H1 (cell line): Measurements from ENCODE around the gene CPA2. TPM values are rescaled to one million over a fixed set of nuclear protein-coding genes. Genes with fewer than 3 reads are reported as not detected.

Experiments used
- EGR1 ChIP-seq: IDR thresholded peaks from 2 replicates; pipeline ENCODE4 v1.6.1; 2011; ENCODE audit warnings: low read depth, low read length, borderline replicate concordance
- MAFK ChIP-seq: IDR thresholded peaks from 2 replicates; pipeline ENCODE4 v1.6.1; 2012; ENCODE audit warnings: low read depth, mild to moderate bottlenecking, improper control_type of control experiment, low read length
- RAD21 ChIP-seq, 2 experiments: IDR thresholded peaks in 1 of 2; conservative IDR thresholded peaks in 1 of 2; 2 replicates each; pipeline ENCODE4 v1.6.1; 2011; ENCODE audit warnings: low read depth in 2 of 2, low read length in 2 of 2, improper control_type of control experiment in 1 of 2, inconsistent platforms in 1 of 2, mild to moderate bottlenecking in 1 of 2, moderate library complexity in 1 of 2
- RFX5 ChIP-seq: IDR thresholded peaks from 2 replicates; pipeline ENCODE4 v1.6.1; 2011; ENCODE audit warnings: low read depth, low read length, improper control_type of control experiment, borderline replicate concordance
- RNF2 ChIP-seq: fragments of 200-900, 300-1000 bp; sonication (generic); IDR thresholded peaks from 2 replicates; pipeline ENCODE4 v1.7.1; 2016; ENCODE audit warnings: borderline replicate concordance, low read depth, mild to moderate bottlenecking, antibody characterized with exemption, low read length; ENCODE audit not compliant: poor library complexity, severe bottlenecking; ENCODE audit errors: missing control alignments
- SIRT6 ChIP-seq: IDR thresholded peaks from one replicate; pipeline ENCODE4 v1.7.1; 2012; ENCODE audit warnings: low read length, inconsistent platforms
- SP1 ChIP-seq: IDR thresholded peaks from 2 replicates; pipeline ENCODE4 v1.6.1; 2011; ENCODE audit warnings: low read depth, low read length
- TAF7 ChIP-seq: optimal IDR thresholded peaks from 2 replicates; pipeline ENCODE3; 2011; ENCODE audit warnings: low read depth, mild to moderate bottlenecking, inconsistent platforms, low read length, moderate library complexity, borderline replicate concordance
- TCF12 ChIP-seq: IDR thresholded peaks from 2 replicates; pipeline ENCODE4 v1.6.1; 2011; ENCODE audit warnings: low read depth, mild to moderate bottlenecking, low read length
- YY1 ChIP-seq: IDR thresholded peaks from 2 replicates; pipeline ENCODE4 v1.6.1; 2011; ENCODE audit warnings: low read depth, mild to moderate bottlenecking, low read length
- polyA plus RNA-seq, 7 experiments: library from polyadenylated mRNA; depleted of rRNA in 3 of 7; stranded (reverse) in 5 of 7; unstranded in 2 of 7; fragments of >200 nt in 5 of 7; fragments of 200-250 nt in 2 of 7; gene quantifications; 1 replicate in 5 of 7; 2 replicates in 1 of 7; 4 replicates in 1 of 7; pipeline versions ENCODE4 v1.2.1 to v1.2.3, GENCODE V29; 2011 to 2013; ENCODE audit warnings: missing spikeins in 2 of 7, mixed read lengths in 2 of 7
- total RNA-seq: library from RNA; stranded (reverse); fragmentation: NEBNext Ultra II Directional; extraction: Animal tissue kit (Norgen Biotek cat#: 25700); gene quantifications from 2 replicates; pipeline ENCODE4 v1.2.1, GENCODE V29; 2021

The CPA2 gene
- total and polyA plus RNA-seq, 2 of the 8 experiments (the other 6 are each of a cell fraction or from before 2014, with no cell fraction given), result 0.21 TPM; not detected in 1

- TF ChIP-seq RAD21 (IDR thresholded peaks at IDR 0.05 in 1 of 2, conservative IDR thresholded peaks at IDR 0.05 in 1 of 2; ENCODE audit: low read depth in 2 of 2, low read length in 2 of 2), result no peak
- no peak for TF ChIP-seq RFX5
- no peak for TF ChIP-seq EGR1
- TF ChIP-seq YY1, result no peak
- no peak for TF ChIP-seq SIRT6
- no peak for TF ChIP-seq TAF7
- TF ChIP-seq TCF12, result no peak
- TF ChIP-seq RNF2, result no peak
- no peak for TF ChIP-seq SP1
- no peak for TF ChIP-seq MAFK
Observed at GRCh38 chr7:130297628-130298543, 31.2 kb downstream of the CPA2 start (continued).
